H1 (cell line): ENCODE measurements around the gene COX6A2. TPM values are rescaled to one million over a fixed set of nuclear protein-coding genes. Genes with fewer than 3 reads are reported as not detected.

Experiments used
- BCL11A ChIP-seq, 2 experiments: IDR thresholded peaks; one replicate each; pipeline ENCODE4 v1.6.1; 2011; ENCODE audit warnings: low read depth in 2 of 2, low read length in 2 of 2, mild to moderate bottlenecking in 2 of 2
- BRCA1 ChIP-seq: IDR thresholded peaks from 2 replicates; pipeline ENCODE4 v1.6.1; 2012; ENCODE audit warnings: low read depth, low read length, improper control_type of control experiment
- CBX5 ChIP-seq: fragments of 300-800, 300-1000 bp; sonication (generic); IDR thresholded peaks from 2 replicates; pipeline ENCODE4 v1.7.1; 2016; ENCODE audit warnings: antibody characterized with exemption, low read length, low read depth
- CBX8 ChIP-seq: fragments of 300-800, 300-1000 bp; sonication (generic); IDR thresholded peaks from 2 replicates; pipeline ENCODE4 v1.7.1; 2016; ENCODE audit warnings: low read depth, low read length, borderline replicate concordance
- KDM4A ChIP-seq: IDR thresholded peaks from one replicate; pipeline ENCODE4 v1.7.1; 2012; ENCODE audit warnings: low read depth, mild to moderate bottlenecking, moderate library complexity, low read length, inconsistent platforms; ENCODE audit not compliant: severe bottlenecking
- RNF2 ChIP-seq: fragments of 200-900, 300-1000 bp; sonication (generic); IDR thresholded peaks from 2 replicates; pipeline ENCODE4 v1.7.1; 2016; ENCODE audit warnings: borderline replicate concordance, low read depth, mild to moderate bottlenecking, antibody characterized with exemption, low read length; ENCODE audit not compliant: poor library complexity, severe bottlenecking; ENCODE audit errors: missing control alignments
- SP4 ChIP-seq: IDR thresholded peaks from 2 replicates; pipeline ENCODE4 v1.6.1; 2012; ENCODE audit warnings: low read length, inconsistent platforms
- TBP ChIP-seq: IDR thresholded peaks from 2 replicates; pipeline ENCODE4 v1.6.1; 2011; ENCODE audit warnings: low read depth, low read length, improper control_type of control experiment
- polyA plus RNA-seq, 7 experiments: library from polyadenylated mRNA; depleted of rRNA in 3 of 7; stranded (reverse) in 5 of 7; unstranded in 2 of 7; fragments of >200 nt in 5 of 7; fragments of 200-250 nt in 2 of 7; gene quantifications; 1 replicate in 5 of 7; 2 replicates in 1 of 7; 4 replicates in 1 of 7; pipeline versions ENCODE4 v1.2.1 to v1.2.3, GENCODE V29; 2011 to 2013; ENCODE audit warnings: missing spikeins in 2 of 7, mixed read lengths in 2 of 7
- total RNA-seq: library from RNA; stranded (reverse); fragmentation: NEBNext Ultra II Directional; extraction: Animal tissue kit (Norgen Biotek cat#: 25700); gene quantifications from 2 replicates; pipeline ENCODE4 v1.2.1, GENCODE V29; 2021
- TF ChIP-seq, protein P1 (sequence below): fragments of 300-600 bp; sonication (generic); IDR thresholded peaks from 2 replicates; pipeline ENCODE4 v1.7.1; 2012; ENCODE audit warnings: low read length, moderate library complexity, mild to moderate bottlenecking, inconsistent platforms; ENCODE audit not compliant: insufficient replicate concordance

Gene COX6A2
- total and polyA plus RNA-seq, 2 of the 8 experiments (the other 6 are each of a cell fraction or from before 2014, with no cell fraction given) = 0.79 TPM; not detected in 1

DNA sequence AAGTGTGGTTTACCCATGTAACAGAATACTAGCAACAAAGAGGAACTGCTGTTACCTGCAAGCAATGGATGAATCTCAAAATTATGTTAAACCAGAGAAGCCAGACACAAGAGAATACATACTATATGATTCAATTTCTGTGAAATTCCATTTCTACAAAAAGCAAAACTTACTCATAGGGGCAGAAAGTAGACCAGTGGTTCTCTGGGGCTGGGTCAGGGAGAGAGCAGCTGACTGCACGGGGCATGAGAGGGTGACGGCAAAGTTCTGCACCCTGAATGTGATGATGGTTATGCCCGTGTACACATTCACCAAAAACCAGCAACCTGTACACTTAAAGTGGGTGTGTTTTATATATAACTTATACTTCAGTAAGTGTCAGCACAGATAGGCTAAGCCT is 11.4 kb upstream of the COX6A2 start (continued):
- TF ChIP-seq, protein P1, sequence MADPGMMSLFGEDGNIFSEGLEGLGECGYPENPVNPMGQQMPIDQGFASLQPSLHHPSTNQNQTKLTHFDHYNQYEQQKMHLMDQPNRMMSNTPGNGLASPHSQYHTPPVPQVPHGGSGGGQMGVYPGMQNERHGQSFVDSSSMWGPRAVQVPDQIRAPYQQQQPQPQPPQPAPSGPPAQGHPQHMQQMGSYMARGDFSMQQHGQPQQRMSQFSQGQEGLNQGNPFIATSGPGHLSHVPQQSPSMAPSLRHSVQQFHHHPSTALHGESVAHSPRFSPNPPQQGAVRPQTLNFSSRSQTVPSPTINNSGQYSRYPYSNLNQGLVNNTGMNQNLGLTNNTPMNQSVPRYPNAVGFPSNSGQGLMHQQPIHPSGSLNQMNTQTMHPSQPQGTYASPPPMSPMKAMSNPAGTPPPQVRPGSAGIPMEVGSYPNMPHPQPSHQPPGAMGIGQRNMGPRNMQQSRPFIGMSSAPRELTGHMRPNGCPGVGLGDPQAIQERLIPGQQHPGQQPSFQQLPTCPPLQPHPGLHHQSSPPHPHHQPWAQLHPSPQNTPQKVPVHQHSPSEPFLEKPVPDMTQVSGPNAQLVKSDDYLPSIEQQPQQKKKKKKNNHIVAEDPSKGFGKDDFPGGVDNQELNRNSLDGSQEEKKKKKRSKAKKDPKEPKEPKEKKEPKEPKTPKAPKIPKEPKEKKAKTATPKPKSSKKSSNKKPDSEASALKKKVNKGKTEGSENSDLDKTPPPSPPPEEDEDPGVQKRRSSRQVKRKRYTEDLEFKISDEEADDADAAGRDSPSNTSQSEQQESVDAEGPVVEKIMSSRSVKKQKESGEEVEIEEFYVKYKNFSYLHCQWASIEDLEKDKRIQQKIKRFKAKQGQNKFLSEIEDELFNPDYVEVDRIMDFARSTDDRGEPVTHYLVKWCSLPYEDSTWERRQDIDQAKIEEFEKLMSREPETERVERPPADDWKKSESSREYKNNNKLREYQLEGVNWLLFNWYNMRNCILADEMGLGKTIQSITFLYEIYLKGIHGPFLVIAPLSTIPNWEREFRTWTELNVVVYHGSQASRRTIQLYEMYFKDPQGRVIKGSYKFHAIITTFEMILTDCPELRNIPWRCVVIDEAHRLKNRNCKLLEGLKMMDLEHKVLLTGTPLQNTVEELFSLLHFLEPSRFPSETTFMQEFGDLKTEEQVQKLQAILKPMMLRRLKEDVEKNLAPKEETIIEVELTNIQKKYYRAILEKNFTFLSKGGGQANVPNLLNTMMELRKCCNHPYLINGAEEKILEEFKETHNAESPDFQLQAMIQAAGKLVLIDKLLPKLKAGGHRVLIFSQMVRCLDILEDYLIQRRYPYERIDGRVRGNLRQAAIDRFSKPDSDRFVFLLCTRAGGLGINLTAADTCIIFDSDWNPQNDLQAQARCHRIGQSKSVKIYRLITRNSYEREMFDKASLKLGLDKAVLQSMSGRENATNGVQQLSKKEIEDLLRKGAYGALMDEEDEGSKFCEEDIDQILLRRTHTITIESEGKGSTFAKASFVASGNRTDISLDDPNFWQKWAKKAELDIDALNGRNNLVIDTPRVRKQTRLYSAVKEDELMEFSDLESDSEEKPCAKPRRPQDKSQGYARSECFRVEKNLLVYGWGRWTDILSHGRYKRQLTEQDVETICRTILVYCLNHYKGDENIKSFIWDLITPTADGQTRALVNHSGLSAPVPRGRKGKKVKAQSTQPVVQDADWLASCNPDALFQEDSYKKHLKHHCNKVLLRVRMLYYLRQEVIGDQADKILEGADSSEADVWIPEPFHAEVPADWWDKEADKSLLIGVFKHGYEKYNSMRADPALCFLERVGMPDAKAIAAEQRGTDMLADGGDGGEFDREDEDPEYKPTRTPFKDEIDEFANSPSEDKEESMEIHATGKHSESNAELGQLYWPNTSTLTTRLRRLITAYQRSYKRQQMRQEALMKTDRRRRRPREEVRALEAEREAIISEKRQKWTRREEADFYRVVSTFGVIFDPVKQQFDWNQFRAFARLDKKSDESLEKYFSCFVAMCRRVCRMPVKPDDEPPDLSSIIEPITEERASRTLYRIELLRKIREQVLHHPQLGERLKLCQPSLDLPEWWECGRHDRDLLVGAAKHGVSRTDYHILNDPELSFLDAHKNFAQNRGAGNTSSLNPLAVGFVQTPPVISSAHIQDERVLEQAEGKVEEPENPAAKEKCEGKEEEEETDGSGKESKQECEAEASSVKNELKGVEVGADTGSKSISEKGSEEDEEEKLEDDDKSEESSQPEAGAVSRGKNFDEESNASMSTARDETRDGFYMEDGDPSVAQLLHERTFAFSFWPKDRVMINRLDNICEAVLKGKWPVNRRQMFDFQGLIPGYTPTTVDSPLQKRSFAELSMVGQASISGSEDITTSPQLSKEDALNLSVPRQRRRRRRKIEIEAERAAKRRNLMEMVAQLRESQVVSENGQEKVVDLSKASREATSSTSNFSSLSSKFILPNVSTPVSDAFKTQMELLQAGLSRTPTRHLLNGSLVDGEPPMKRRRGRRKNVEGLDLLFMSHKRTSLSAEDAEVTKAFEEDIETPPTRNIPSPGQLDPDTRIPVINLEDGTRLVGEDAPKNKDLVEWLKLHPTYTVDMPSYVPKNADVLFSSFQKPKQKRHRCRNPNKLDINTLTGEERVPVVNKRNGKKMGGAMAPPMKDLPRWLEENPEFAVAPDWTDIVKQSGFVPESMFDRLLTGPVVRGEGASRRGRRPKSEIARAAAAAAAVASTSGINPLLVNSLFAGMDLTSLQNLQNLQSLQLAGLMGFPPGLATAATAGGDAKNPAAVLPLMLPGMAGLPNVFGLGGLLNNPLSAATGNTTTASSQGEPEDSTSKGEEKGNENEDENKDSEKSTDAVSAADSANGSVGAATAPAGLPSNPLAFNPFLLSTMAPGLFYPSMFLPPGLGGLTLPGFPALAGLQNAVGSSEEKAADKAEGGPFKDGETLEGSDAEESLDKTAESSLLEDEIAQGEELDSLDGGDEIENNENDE = no peak
- TF ChIP-seq TBP = no peak
- TF ChIP-seq SP4 = no peak
- TF ChIP-seq BCL11A (IDR thresholded peaks at IDR 0.05; ENCODE audit: low read depth in 2 of 2, low read length in 2 of 2) = no peak
- TF ChIP-seq BRCA1 = no peak
- no peak for TF ChIP-seq CBX5
- no peak for TF ChIP-seq CBX8
- no peak for TF ChIP-seq KDM4A
- TF ChIP-seq RNF2 = no peak
